ENCODE data around the gene ESR2.

The ESR2 gene

DNA sequence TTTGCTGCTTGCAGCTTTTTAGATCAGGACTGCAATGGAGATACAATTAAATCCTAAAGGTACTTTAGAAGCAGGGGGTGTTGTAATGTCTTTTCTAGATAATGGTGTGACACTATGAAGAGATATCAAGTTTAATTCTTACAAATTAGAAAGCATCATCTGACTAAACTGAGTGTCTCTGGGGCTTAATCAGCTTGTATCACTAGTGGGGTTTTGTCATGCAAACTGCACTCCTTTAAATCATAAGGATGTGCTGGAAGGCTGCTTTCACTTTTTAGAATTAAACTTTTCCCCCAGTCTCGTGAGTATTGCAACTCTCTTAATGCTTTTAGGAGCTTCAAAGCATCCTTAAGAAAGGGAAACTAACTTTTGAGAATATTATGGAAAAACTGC lies 218.6 kb downstream of the ESR2 start:
- no peaks in the 10 kb centered on the region for H3K79me2 ChIP-seq (ENCODE audit: insufficient read depth, low read length)
- H2AFZ ChIP-seq (ENCODE audit: low read depth, low read length, severe bottlenecking): no peak overlapping the region
- no peaks in the 10 kb centered on the region for H3F3A ChIP-seq (ENCODE audit: insufficient read depth)
- peaks cover 75% of the 10 kb centered on the region for H3K36me3 ChIP-seq (ENCODE audit: low read length)
- no peak for TF ChIP-seq EZH2phosphoT487 (conservative IDR thresholded peaks at IDR 0.05; ENCODE audit: low read length)
- TF ChIP-seq, protein P1, sequence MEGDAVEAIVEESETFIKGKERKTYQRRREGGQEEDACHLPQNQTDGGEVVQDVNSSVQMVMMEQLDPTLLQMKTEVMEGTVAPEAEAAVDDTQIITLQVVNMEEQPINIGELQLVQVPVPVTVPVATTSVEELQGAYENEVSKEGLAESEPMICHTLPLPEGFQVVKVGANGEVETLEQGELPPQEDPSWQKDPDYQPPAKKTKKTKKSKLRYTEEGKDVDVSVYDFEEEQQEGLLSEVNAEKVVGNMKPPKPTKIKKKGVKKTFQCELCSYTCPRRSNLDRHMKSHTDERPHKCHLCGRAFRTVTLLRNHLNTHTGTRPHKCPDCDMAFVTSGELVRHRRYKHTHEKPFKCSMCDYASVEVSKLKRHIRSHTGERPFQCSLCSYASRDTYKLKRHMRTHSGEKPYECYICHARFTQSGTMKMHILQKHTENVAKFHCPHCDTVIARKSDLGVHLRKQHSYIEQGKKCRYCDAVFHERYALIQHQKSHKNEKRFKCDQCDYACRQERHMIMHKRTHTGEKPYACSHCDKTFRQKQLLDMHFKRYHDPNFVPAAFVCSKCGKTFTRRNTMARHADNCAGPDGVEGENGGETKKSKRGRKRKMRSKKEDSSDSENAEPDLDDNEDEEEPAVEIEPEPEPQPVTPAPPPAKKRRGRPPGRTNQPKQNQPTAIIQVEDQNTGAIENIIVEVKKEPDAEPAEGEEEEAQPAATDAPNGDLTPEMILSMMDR (IDR thresholded peaks at IDR 0.05; ENCODE audit: insufficient read depth, low read length, poor library complexity, severe bottlenecking): no peak
- H3K9me3 ChIP-seq (ENCODE audit: insufficient read depth, low read length): no peaks in the 10 kb centered on the region
- no peak overlapping the region for H3K27ac ChIP-seq (ENCODE audit: low read depth, low read length)
- no peaks in the 10 kb centered on the region for H3K9me2 ChIP-seq (replicated peaks; ENCODE audit: insufficient read depth, low read length)
- H3K4me2 ChIP-seq (ENCODE audit: low read depth, low read length, poor library complexity, severe bottlenecking): no peak overlapping the region
- no peak overlapping the region for H3K4me3 ChIP-seq (ENCODE audit: insufficient read depth, low read length, poor library complexity, severe bottlenecking)
- H4K20me1 ChIP-seq (ENCODE audit: low read depth, low read length): no peaks in the 10 kb centered on the region
- no peaks in the 10 kb centered on the region for H3K27me3 ChIP-seq (ENCODE audit: low read length)
- no peak overlapping the region for H3K9ac ChIP-seq (ENCODE audit: low read length)

- H3K27ac ChIP-seq (ENCODE audit: low read depth, low read length): no peak overlapping the region
- no peaks in the 10 kb centered on the region for H4K20me1 ChIP-seq (ENCODE audit: low read depth, low read length)
- H2AFZ ChIP-seq (ENCODE audit: low read depth, low read length, severe bottlenecking): no peak overlapping the region
- TF ChIP-seq, protein P1 (IDR thresholded peaks at IDR 0.05; ENCODE audit: insufficient read depth, low read length, poor library complexity, severe bottlenecking): no peak
- no peak for TF ChIP-seq EZH2phosphoT487 (conservative IDR thresholded peaks at IDR 0.05; ENCODE audit: low read length)
- H3K4me3 ChIP-seq (ENCODE audit: insufficient read depth, low read length, poor library complexity, severe bottlenecking): no peak overlapping the region
- H3K9me2 ChIP-seq (replicated peaks; ENCODE audit: insufficient read depth, low read length): no peaks in the 10 kb centered on the region
- no peak overlapping the region for H3K9ac ChIP-seq (ENCODE audit: low read length)
- no peaks in the 10 kb centered on the region for H3K79me2 ChIP-seq (ENCODE audit: insufficient read depth, low read length)
- H3F3A ChIP-seq (ENCODE audit: insufficient read depth): peaks cover 3% of the 10 kb centered on the region; the same call in 1 of the 2 replicates
- H3K27me3 ChIP-seq (ENCODE audit: low read length): no peaks in the 10 kb centered on the region
- H3K9me3 ChIP-seq (ENCODE audit: insufficient read depth, low read length): no peaks in the 10 kb centered on the region
- H3K4me2 ChIP-seq (ENCODE audit: low read depth, low read length, poor library complexity, severe bottlenecking): no peak overlapping the region
- H3K36me3 ChIP-seq (ENCODE audit: low read length): peaks cover 77% of the 10 kb centered on the region
These were observed 219.1 kb downstream of the ESR2 start for GRCh38 chr14:64074961-64075612.

- H3K9me3 ChIP-seq (ENCODE audit: insufficient read depth, low read length): no peaks in the 10 kb centered on the region
- H3K79me2 ChIP-seq (ENCODE audit: insufficient read depth, low read length): no peaks in the 10 kb centered on the region
- H3K4me2 ChIP-seq (ENCODE audit: low read depth, low read length, poor library complexity, severe bottlenecking): no peak overlapping the region
- no peaks in the 10 kb centered on the region for H3K9me2 ChIP-seq (replicated peaks; ENCODE audit: insufficient read depth, low read length)
- peaks cover 3% of the 10 kb centered on the region; the same call in 1 of the 2 replicates for H3F3A ChIP-seq (ENCODE audit: insufficient read depth)
- H3K9ac ChIP-seq (ENCODE audit: low read length): no peak overlapping the region
- H3K36me3 ChIP-seq (ENCODE audit: low read length): peaks cover 62% of the 10 kb centered on the region
- no peaks in the 10 kb centered on the region for H3K27me3 ChIP-seq (ENCODE audit: low read length)
- no peak overlapping the region for H3K27ac ChIP-seq (ENCODE audit: low read depth, low read length)
- no peak for TF ChIP-seq EZH2phosphoT487 (conservative IDR thresholded peaks at IDR 0.05; ENCODE audit: low read length)
- TF ChIP-seq, protein P1 (IDR thresholded peaks at IDR 0.05; ENCODE audit: insufficient read depth, low read length, poor library complexity, severe bottlenecking): no peak
- no peak overlapping the region for H3K4me3 ChIP-seq (ENCODE audit: insufficient read depth, low read length, poor library complexity, severe bottlenecking)
- no peak overlapping the region for H2AFZ ChIP-seq (ENCODE audit: low read depth, low read length, severe bottlenecking)
- no peaks in the 10 kb centered on the region for H4K20me1 ChIP-seq (ENCODE audit: low read depth, low read length)
These were observed 224.4 kb downstream of the ESR2 start for GRCh38 chr14:64069634-64070359.

Data from SU-DHL-6 (cell line).